GM23248 (cell line): ENCODE data around the gene AQP4. TPM values are rescaled to one million over a fixed set of nuclear protein-coding genes. Genes with fewer than 3 reads are reported as not detected.

Experiments used
- DNase-seq: peaks from one replicate; pipeline ENCODE4 v3.0.0-alpha.2; 2015
- H2AFZ ChIP-seq: fragments of 200-600 bp; sonication (generic); 2 replicates; pipeline ENCODE4 v1.6.1; 2016; ENCODE audit warnings: antibody characterized with exemption
- H3F3A ChIP-seq: fragments of 200-600 bp; sonication (generic); 2 replicates; pipeline ENCODE4 v1.6.1; 2016; ENCODE audit warnings: mild to moderate bottlenecking, antibody characterized with exemption, mixed run types; ENCODE audit not compliant: insufficient read depth
- H3K27ac ChIP-seq: fragments of 200-600 bp; sonication (generic); 2 replicates; pipeline ENCODE4 v1.5.1; 2016; ENCODE audit warnings: mild to moderate bottlenecking
- H3K27me3 ChIP-seq: fragments of 200-600 bp; sonication (generic); replicated peaks from 2 replicates; pipeline ENCODE4 v1.6.1; 2016; ENCODE audit warnings: mild to moderate bottlenecking; ENCODE audit not compliant: insufficient read depth
- H3K36me3 ChIP-seq: fragments of 200-600 bp; sonication (generic); 2 replicates; pipeline ENCODE4 v1.6.1; 2016; ENCODE audit warnings: low read depth, mild to moderate bottlenecking
- H3K4me1 ChIP-seq: fragments of 200-600 bp; sonication (generic); 2 replicates; pipeline ENCODE4 v1.6.1; 2016; ENCODE audit warnings: mild to moderate bottlenecking; ENCODE audit not compliant: insufficient read depth
- H3K4me2 ChIP-seq: fragments of 200-600 bp; sonication (generic); one replicate; pipeline ENCODE4 v1.6.1; 2016; ENCODE audit warnings: mild to moderate bottlenecking; ENCODE audit not compliant: unreplicated experiment
- H3K4me3 ChIP-seq: fragments of 200-600 bp; sonication (generic); 2 replicates; pipeline ENCODE4 v1.5.1; 2016; ENCODE audit warnings: mild to moderate bottlenecking
- H3K79me2 ChIP-seq: fragments of 200-600 bp; sonication (generic); 2 replicates; pipeline ENCODE4 v1.6.1; 2016; ENCODE audit warnings: mild to moderate bottlenecking; ENCODE audit not compliant: insufficient read depth
- H3K9ac ChIP-seq: fragments of 200-600 bp; sonication (generic); 2 replicates; pipeline ENCODE4 v1.6.1; 2016; ENCODE audit warnings: mild to moderate bottlenecking
- H3K9me2 ChIP-seq: fragments of 200-600 bp; sonication (generic); 2 replicates; pipeline ENCODE4 v1.6.1; 2016; ENCODE audit warnings: mixed run types, mild to moderate bottlenecking, moderate library complexity; ENCODE audit not compliant: insufficient read depth
- H3K9me3 ChIP-seq: fragments of 200-600 bp; sonication (generic); one replicate; pipeline ENCODE4 v1.6.1; 2017; ENCODE audit warnings: low read depth
- H4K20me1 ChIP-seq: fragments of 200-600 bp; sonication (generic); 2 replicates; pipeline ENCODE4 v1.6.0; 2016; ENCODE audit not compliant: insufficient read depth
- EZH2 ChIP-seq: fragments of 200-600 bp; sonication (generic); IDR thresholded peaks from 2 replicates; pipeline ENCODE4 v1.6.1; 2018; ENCODE audit warnings: antibody characterized with exemption, mild to moderate bottlenecking; ENCODE audit not compliant: insufficient read depth, poor library complexity, severe bottlenecking
- EZH2phosphoT487 ChIP-seq: fragments of 200-600 bp; sonication (generic); IDR thresholded peaks from 2 replicates; pipeline ENCODE4 v1.6.1; 2018; ENCODE audit warnings: antibody characterized with exemption, moderate library complexity, mild to moderate bottlenecking, low read depth; ENCODE audit not compliant: insufficient read depth
- WGBS, 2 experiments: methylation state at CpG; one replicate each; pipeline ENCODE4 v1.1.6; 2015 to 2017; ENCODE audit warnings: low lambda C conversion rate in 2 of 2, low coverage in 1 of 2; ENCODE audit errors: missing lambda C conversion rate in 2 of 2; 5-methylcytosine and 5-hydroxymethylcytosine counted together
- in situ Hi-C: fragments of 300-500 bp; cut with MboI; formaldehyde crosslinking; loops from 2 replicates; pipeline ENCODE4 v1.15.0; 2020
- polyA plus RNA-seq: library from polyadenylated mRNA; unstranded; fragments of >200 nt; fragmentation: Nextera tagmentation; extraction: Ambion mirVana; gene quantifications from 2 replicates; pipeline ENCODE4 v1.2.1, GENCODE V29; 2016
- total RNA-seq: library from RNA; depleted of rRNA; stranded (reverse); fragments of >200 nt; shearing (Covaris generic); gene quantifications from 2 replicates; pipeline ENCODE4 v1.2.3, GENCODE V29; 2014

AQP4 gene
- total and polyA plus RNA-seq, 2 experiments from 2014 or later, result not detected

GRCh38 chr18:26875040-26875654 is 9.6 kb upstream of the AQP4 start:
- H3K36me3 ChIP-seq, result no peaks in the 10 kb centered on the region
- no peaks in the 10 kb centered on the region for H3K27me3 ChIP-seq
- H4K20me1 ChIP-seq, result no peaks in the 10 kb centered on the region
- no peaks in the 10 kb centered on the region for H3K79me2 ChIP-seq
- WGBS, 2 experiments, result 11 to 19% methylated on average over 2 of the region's 2 CpGs
- no peaks in the 10 kb centered on the region for H3K4me1 ChIP-seq
- no peak for TF ChIP-seq EZH2
- TF ChIP-seq EZH2phosphoT487, result no peak
- DNase-seq, result no peak
- no peak overlapping the region for H2AFZ ChIP-seq
- H3K9me3 ChIP-seq, result no peaks in the 10 kb centered on the region
- no peak overlapping the region for H3K4me3 ChIP-seq
- in situ Hi-C loops, result no loop called here
- no peaks in the 10 kb centered on the region for H3K9me2 ChIP-seq
- no peak overlapping the region for H3K4me2 ChIP-seq
- H3F3A ChIP-seq, result no peaks in the 10 kb centered on the region
- no peak overlapping the region for H3K27ac ChIP-seq
- no peak overlapping the region for H3K9ac ChIP-seq

DNA sequence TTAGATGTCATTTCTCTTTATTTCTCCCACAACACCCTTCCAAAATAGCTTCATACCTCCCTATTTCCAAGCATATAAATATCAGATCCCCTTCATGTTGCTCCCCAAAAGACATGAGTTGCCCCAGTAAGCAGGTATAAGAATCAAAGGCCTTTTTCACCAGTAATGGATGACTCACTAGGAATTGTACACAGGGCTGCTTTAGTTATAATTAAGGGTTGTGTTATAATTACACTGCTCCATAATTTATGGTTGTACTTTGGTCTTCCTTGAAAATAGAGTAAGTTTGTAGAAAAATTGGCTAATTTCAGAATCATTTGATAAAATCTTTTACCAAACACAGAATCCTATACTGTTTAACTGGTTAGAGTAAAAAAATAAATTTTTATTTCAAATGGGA is 8.8 kb upstream of the AQP4 start:
- TF ChIP-seq EZH2phosphoT487 (no peak), EZH2 (no peak)
- Histone ChIP-seq H3K9me3 (no peaks in the 10 kb centered on the region), H3K4me2 (no peak overlapping the region), H4K20me1 (no peaks in the 10 kb centered on the region), H3K36me3 (no peaks in the 10 kb centered on the region), H3F3A (no peaks in the 10 kb centered on the region), H3K9ac (no peak overlapping the region), H3K79me2 (no peaks in the 10 kb centered on the region), H3K4me3 (no peak overlapping the region), H3K9me2 (no peaks in the 10 kb centered on the region), H3K4me1 (no peaks in the 10 kb centered on the region), H2AFZ (no peak overlapping the region), H3K27ac (no peak overlapping the region), H3K27me3 (no peaks in the 10 kb centered on the region)
- in situ Hi-C loops, result no loop called here
- DNase-seq, result no peak

- H3K4me3 ChIP-seq, result no peak overlapping the region
- no peaks in the 10 kb centered on the region for H3F3A ChIP-seq
- H3K27ac ChIP-seq, result no peak overlapping the region
- H3K27me3 ChIP-seq, result no peaks in the 10 kb centered on the region
- no peak for TF ChIP-seq EZH2phosphoT487
- no peak for TF ChIP-seq EZH2
- no peaks in the 10 kb centered on the region for H3K36me3 ChIP-seq
- 39 to 56% methylated on average over 1 of the region's 1 CpG for WGBS, 2 experiments
- no peak overlapping the region for H3K4me2 ChIP-seq
- DNase-seq, result no peak
- in situ Hi-C loops, result no loop called here
- H3K9me3 ChIP-seq, result no peaks in the 10 kb centered on the region
- no peak overlapping the region for H2AFZ ChIP-seq
- no peaks in the 10 kb centered on the region for H3K4me1 ChIP-seq
- no peak overlapping the region for H3K9ac ChIP-seq
- no peaks in the 10 kb centered on the region for H3K9me2 ChIP-seq
- no peaks in the 10 kb centered on the region for H3K79me2 ChIP-seq
- H4K20me1 ChIP-seq, result no peaks in the 10 kb centered on the region
Observed at GRCh38 chr18:26869640-26870039, 4.1 kb upstream of the AQP4 start.

GRCh38 chr18:26868968-26869586 is 3.6 kb upstream of the AQP4 start:
- no peaks in the 10 kb centered on the region for H3F3A ChIP-seq
- WGBS, 2 experiments, result 33 to 40% methylated on average over 5 to 6 of the region's 6 CpGs
- no peaks in the 10 kb centered on the region for H3K4me1 ChIP-seq
- in situ Hi-C loops, result no loop called here
- no peaks in the 10 kb centered on the region for H3K9me3 ChIP-seq
- no peak overlapping the region for H3K4me2 ChIP-seq
- no peaks in the 10 kb centered on the region for H3K79me2 ChIP-seq
- H3K9me2 ChIP-seq, result no peaks in the 10 kb centered on the region
- H3K4me3 ChIP-seq, result no peak overlapping the region
- H3K27me3 ChIP-seq, result no peaks in the 10 kb centered on the region; the same call in 1 of the 2 replicates
- DNase-seq, result no peak
- no peak overlapping the region for H2AFZ ChIP-seq
- TF ChIP-seq EZH2 (no peak), EZH2phosphoT487 (no peak)
- H3K27ac ChIP-seq, result no peak overlapping the region
- no peaks in the 10 kb centered on the region for H3K36me3 ChIP-seq
- no peak overlapping the region for H3K9ac ChIP-seq
- H4K20me1 ChIP-seq, result no peaks in the 10 kb centered on the region

DNA sequence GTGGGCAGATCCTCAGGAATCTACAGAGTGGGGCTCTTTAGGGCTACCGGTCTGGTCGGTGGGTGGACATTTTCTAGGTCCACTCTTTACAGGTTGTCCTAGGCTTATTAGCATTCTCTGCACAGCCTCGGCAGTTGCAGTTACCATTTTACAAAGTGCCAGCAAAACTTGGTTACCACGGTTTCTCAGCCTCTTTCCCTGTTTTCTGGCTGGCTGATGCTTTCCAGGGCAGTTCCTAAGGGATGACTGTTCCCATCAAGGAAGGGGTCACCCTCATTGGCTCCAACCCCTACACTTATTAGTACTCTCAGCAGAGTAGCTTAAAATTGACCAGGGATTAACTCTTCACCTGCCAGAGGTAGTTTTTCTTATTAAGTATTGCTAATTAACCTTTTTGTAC is 2.0 kb upstream of the AQP4 start:
- Histone ChIP-seq H3K27ac (no peak overlapping the region), H3K9me2 (no peaks in the 10 kb centered on the region), H3K9ac (no peak overlapping the region), H3K36me3 (no peaks in the 10 kb centered on the region), H2AFZ (no peak overlapping the region), H3K9me3 (no peaks in the 10 kb centered on the region), H3F3A (no peaks in the 10 kb centered on the region), H3K27me3 (no peaks in the 10 kb centered on the region; the same call in 1 of the 2 replicates), H3K79me2 (no peaks in the 10 kb centered on the region), H3K4me1 (no peaks in the 10 kb centered on the region), H4K20me1 (no peaks in the 10 kb centered on the region), H3K4me3 (no peak overlapping the region), H3K4me2 (no peak overlapping the region)
- no peak for TF ChIP-seq EZH2
- TF ChIP-seq EZH2phosphoT487, result no peak
- WGBS, 2 experiments, result 46 to 47% methylated on average over 4 of the region's 4 CpGs
- no peak for DNase-seq
- in situ Hi-C loops, result no loop called here
